SHP77 treated with DMSO at 0.1 percent for 48 hours (cell line): Measurements from ENCODE around the gene NXPE3.
"Not testable (repeated sequence)": the region's sequence is repeated elsewhere in the genome, so short reads cannot be mapped to it uniquely, and the experiment has no call there.

ENCODE experiments used
- DNase-seq: peaks from one replicate; lab custom pipeline; 2025; lab: John Stamatoyannopoulos, UW

Gene NXPE3

GRCh38 chr3:101852983-101853840, 74.2 kb downstream of the NXPE3 start:
- no peak for DNase-seq

GRCh38 chr3:101853982-101854381, 75.0 kb downstream of the NXPE3 start:
- DNase-seq = no peak

- DNase-seq = no peak
Measured at GRCh38 chr3:101854608-101855304, 75.7 kb downstream of the NXPE3 start.

GRCh38 chr3:101857301-101857741, 78.3 kb downstream of the NXPE3 start:
- no peak for DNase-seq

GRCh38 chr3:101858464-101859030, 79.5 kb downstream of the NXPE3 start:
- no peak for DNase-seq

- DNase-seq = no peak
Measured at GRCh38 chr3:101859882-101860448, 81.0 kb downstream of the NXPE3 start.

- no peak for DNase-seq
Measured at GRCh38 chr3:101861212-101861788, 82.3 kb downstream of the NXPE3 start.

- no peak for DNase-seq
Measured at GRCh38 chr3:101861789-101862415, 82.9 kb downstream of the NXPE3 start.

- DNase-seq = no peak
Measured at GRCh38 chr3:101862416-101863165, 83.6 kb downstream of the NXPE3 start.

GRCh38 chr3:101864926-101865325, 85.9 kb downstream of the NXPE3 start:
- DNase-seq = not testable (repeated sequence)

- DNase-seq = no peak
Measured at GRCh38 chr3:101865751-101866509, 86.9 kb downstream of the NXPE3 start.

GRCh38 chr3:101867511-101867910, 88.5 kb downstream of the NXPE3 start:
- DNase-seq = no peak

GRCh38 chr3:101867996-101868395, 89.0 kb downstream of the NXPE3 start:
- no peak for DNase-seq

- no peak for DNase-seq
Measured at GRCh38 chr3:101868534-101869464, 89.8 kb downstream of the NXPE3 start.

GRCh38 chr3:101870138-101870537, 91.1 kb downstream of the NXPE3 start:
- no peak for DNase-seq

GRCh38 chr3:101873619-101874018, 94.6 kb downstream of the NXPE3 start:
- no peak for DNase-seq

GRCh38 chr3:101876142-101876541, 97.1 kb downstream of the NXPE3 start:
- no peak for DNase-seq
